ENCODE results near the gene FOXL2NB.

Gene FOXL2NB

GRCh38 chr3:138938877-138939560 lies 8.0 kb upstream of the FOXL2NB start:
- no peak overlapping the region for H3K9ac ChIP-seq (ENCODE audit: low read length in 5 of 5)
- no peak overlapping the region for H3K4me3 ChIP-seq (ENCODE audit: low read depth in 1 of 5, low read length in 5 of 5)
- H3K9me3 ChIP-seq (ENCODE audit: control insufficient read depth in 5 of 5, low read length in 5 of 5) = no peaks in the 10 kb centered on the region
- H3K4me1 ChIP-seq (ENCODE audit: control insufficient read depth in 5 of 5, insufficient read depth in 5 of 5, low read length in 5 of 5) = peaks cover 0 to 46% (median 42%) of the 10 kb centered on the region in 5 donors
- H3K27ac ChIP-seq (ENCODE audit: low read depth, low read length) = no peak overlapping the region
- peaks cover 65 to 82% (median 76%) of the 10 kb centered on the region in 5 donors for H3K27me3 ChIP-seq (ENCODE audit: control insufficient read depth in 5 of 5, insufficient read depth in 4 of 5, low read length in 5 of 5)
- H3K36me3 ChIP-seq (ENCODE audit: control insufficient read depth in 5 of 5, insufficient read depth in 5 of 5, low read length in 5 of 5) = no peaks in the 10 kb centered on the region

GRCh38 chr3:138939561-138940241 lies 7.3 kb upstream of the FOXL2NB start:
- no peak overlapping the region for H3K9ac ChIP-seq (ENCODE audit: low read length in 5 of 5)
- H3K4me1 ChIP-seq (ENCODE audit: control insufficient read depth in 5 of 5, insufficient read depth in 5 of 5, low read length in 5 of 5) = peaks cover 0 to 49% (median 45%) of the 10 kb centered on the region in 5 donors
- peaks cover 68 to 89% (median 81%) of the 10 kb centered on the region in 5 donors for H3K27me3 ChIP-seq (ENCODE audit: control insufficient read depth in 5 of 5, insufficient read depth in 4 of 5, low read length in 5 of 5)
- no peaks in the 10 kb centered on the region for H3K9me3 ChIP-seq (ENCODE audit: control insufficient read depth in 5 of 5, low read length in 5 of 5)
- H3K36me3 ChIP-seq (ENCODE audit: control insufficient read depth in 5 of 5, insufficient read depth in 5 of 5, low read length in 5 of 5) = no peaks in the 10 kb centered on the region
- no peak overlapping the region for H3K4me3 ChIP-seq (ENCODE audit: low read depth in 1 of 5, low read length in 5 of 5)
- no peak overlapping the region for H3K27ac ChIP-seq (ENCODE audit: low read depth, low read length)

DNA sequence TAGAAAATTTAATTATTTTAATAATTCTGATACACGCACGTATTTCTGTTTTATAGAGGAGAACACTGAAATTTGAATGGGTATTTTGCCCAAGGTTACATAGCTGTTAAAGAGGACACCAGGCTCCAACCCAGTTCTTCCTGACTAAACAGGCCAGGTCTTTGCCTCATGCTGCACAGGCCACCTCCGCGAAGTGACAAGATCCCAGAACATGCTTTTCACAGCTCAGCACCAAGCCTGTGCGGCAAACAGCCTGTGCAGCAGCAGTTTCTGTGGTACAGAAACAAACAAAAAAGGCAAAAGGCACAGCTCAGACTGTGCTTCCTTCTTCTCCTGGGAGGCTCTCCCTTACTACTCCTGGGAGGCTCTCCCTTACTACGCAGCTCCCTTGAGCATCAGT lies 6.6 kb upstream of the FOXL2NB start:
- no peak overlapping the region for H3K4me3 ChIP-seq (ENCODE audit: low read depth in 1 of 5, low read length in 5 of 5)
- H3K4me1 ChIP-seq (ENCODE audit: control insufficient read depth in 5 of 5, insufficient read depth in 5 of 5, low read length in 5 of 5) = peaks cover 0 to 57% (median 52%) of the 10 kb centered on the region in 5 donors
- no peak overlapping the region for H3K27ac ChIP-seq (ENCODE audit: low read depth, low read length)
- H3K27me3 ChIP-seq (ENCODE audit: control insufficient read depth in 5 of 5, insufficient read depth in 4 of 5, low read length in 5 of 5) = peaks cover 75 to 96% (median 88%) of the 10 kb centered on the region in 5 donors
- no peaks in the 10 kb centered on the region for H3K36me3 ChIP-seq (ENCODE audit: control insufficient read depth in 5 of 5, insufficient read depth in 5 of 5, low read length in 5 of 5)
- H3K9me3 ChIP-seq (ENCODE audit: control insufficient read depth in 5 of 5, low read length in 5 of 5) = no peaks in the 10 kb centered on the region
- H3K9ac ChIP-seq (ENCODE audit: low read length in 5 of 5) = no peak overlapping the region

DNA sequence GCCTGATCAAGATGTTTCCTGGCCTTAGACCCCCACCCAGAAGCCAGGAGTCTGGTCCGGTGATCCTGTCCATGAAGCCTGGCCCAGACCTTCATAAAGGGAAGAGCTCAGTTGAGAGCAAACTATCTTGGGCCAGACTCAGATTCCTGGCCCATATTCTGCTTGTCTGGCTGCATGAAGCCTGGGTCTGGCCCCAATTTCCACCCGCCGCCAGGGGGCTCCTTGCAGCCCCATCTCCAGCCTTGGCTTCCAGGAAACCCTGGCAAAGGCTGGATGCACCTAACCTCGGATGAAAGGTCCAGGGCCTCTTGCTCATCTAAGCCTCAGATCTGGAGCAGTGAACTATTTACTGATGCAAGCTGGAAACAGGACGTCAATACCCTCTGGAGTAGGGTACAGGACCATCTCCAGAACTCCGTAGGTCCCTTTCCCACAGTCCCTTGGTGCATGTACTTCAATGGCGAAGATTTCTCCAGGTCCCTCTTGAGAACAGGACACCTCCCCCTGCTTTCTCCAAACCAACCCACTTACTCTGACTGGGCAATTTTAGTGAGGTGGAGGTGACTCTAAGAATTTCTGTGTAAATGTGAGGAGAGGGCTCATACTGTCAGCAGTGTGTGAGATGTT lies 5.6 kb upstream of the FOXL2NB start:
- peaks cover 0 to 57% (median 53%) of the 10 kb centered on the region in 5 donors for H3K4me1 ChIP-seq (ENCODE audit: control insufficient read depth in 5 of 5, insufficient read depth in 5 of 5, low read length in 5 of 5)
- no peaks in the 10 kb centered on the region for H3K9me3 ChIP-seq (ENCODE audit: control insufficient read depth in 5 of 5, low read length in 5 of 5)
- peaks cover 81 to 97% (median 91%) of the 10 kb centered on the region in 5 donors for H3K27me3 ChIP-seq (ENCODE audit: control insufficient read depth in 5 of 5, insufficient read depth in 4 of 5, low read length in 5 of 5)
- H3K4me3 ChIP-seq (ENCODE audit: low read depth in 1 of 5, low read length in 5 of 5) = no peak overlapping the region
- H3K27ac ChIP-seq (ENCODE audit: low read depth, low read length) = no peak overlapping the region
- no peak overlapping the region for H3K9ac ChIP-seq (ENCODE audit: low read length in 5 of 5)
- H3K36me3 ChIP-seq (ENCODE audit: control insufficient read depth in 5 of 5, insufficient read depth in 5 of 5, low read length in 5 of 5) = no peaks in the 10 kb centered on the region

DNA sequence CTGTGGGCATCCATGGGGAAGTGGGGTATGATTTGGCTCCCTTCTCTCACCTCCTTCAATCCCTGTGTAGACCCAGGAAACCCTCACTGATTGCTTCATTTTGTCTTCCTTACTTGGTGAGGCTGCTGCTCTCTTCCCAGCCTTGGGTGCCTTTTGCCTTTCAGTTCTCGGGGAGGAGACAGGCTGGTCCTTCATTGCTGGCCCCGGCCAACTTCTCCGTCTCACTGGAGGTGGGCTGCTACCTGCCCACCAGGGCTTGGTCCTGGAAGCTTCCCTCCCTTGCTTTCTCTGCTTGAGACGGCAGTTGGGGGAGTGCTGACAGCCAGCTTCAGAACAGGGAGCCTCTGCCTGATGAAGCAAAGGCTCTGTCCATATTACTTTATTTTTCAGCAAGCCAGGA lies 4.7 kb upstream of the FOXL2NB start:
- Histone ChIP-seq H3K9me3 (ENCODE audit: control insufficient read depth in 5 of 5, low read length in 5 of 5) (no peaks in the 10 kb centered on the region), H3K4me1 (ENCODE audit: control insufficient read depth in 5 of 5, insufficient read depth in 5 of 5, low read length in 5 of 5) (peaks cover 0 to 57% (median 52%) of the 10 kb centered on the region in 5 donors)

DNA sequence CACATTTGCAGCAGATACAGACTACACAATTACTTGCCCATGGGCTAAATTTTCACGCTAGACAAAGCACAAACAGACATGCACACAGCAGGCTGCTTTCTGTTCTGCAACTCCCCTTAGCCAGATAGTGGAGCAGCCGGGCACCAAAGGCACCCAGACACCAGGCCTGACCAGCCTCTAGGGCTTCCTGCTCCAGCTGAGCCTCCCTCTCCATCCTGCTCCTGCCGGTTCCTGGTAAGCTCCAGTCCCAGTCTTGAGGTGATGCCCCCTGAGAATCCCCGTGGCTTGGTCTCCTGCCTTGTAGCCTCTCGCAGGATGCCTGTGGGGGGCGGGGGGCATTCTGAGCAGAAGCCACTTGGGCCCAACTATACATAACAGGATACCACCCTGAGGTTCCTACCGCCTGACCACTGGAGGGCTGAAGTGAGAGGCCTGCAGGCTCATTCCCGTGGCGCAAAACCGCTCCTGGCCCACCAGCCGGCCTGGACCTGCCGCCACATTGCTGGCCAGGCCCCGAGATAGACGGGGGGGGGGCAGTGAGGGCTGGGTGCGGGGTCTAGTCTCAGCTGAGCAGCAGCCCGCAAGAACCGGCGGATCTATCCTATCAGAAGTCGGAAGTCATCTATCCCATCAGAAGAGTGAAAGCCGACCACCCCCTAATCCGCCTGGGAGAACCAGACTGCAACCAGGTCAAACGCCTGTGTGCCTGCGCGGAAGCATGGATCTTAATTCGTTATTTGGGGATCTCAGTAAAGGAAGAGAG lies 4.0 kb upstream of the FOXL2NB start:
- Histone ChIP-seq H3K36me3 (ENCODE audit: control insufficient read depth in 5 of 5, insufficient read depth in 5 of 5, low read length in 5 of 5) (no peaks in the 10 kb centered on the region), H3K27ac (ENCODE audit: low read depth, low read length) (no peak overlapping the region), H3K4me3 (ENCODE audit: low read depth in 1 of 5, low read length in 5 of 5) (no peak overlapping the region), H3K27me3 (ENCODE audit: control insufficient read depth in 5 of 5, insufficient read depth in 4 of 5, low read length in 5 of 5) (peaks cover 81 to 97% (median 89%) of the 10 kb centered on the region in 5 donors), H3K9me3 (ENCODE audit: control insufficient read depth in 5 of 5, low read length in 5 of 5) (no peaks in the 10 kb centered on the region), H3K9ac (ENCODE audit: low read length in 5 of 5) (no peak overlapping the region), H3K4me1 (ENCODE audit: control insufficient read depth in 5 of 5, insufficient read depth in 5 of 5, low read length in 5 of 5) (peaks cover 0 to 53% (median 48%) of the 10 kb centered on the region in 5 donors)

More for the DNA sequence above, 4.7 kb upstream of the FOXL2NB start:
- H3K4me3 ChIP-seq (ENCODE audit: low read depth in 1 of 5, low read length in 5 of 5) = no peak overlapping the region
- H3K27me3 ChIP-seq (ENCODE audit: control insufficient read depth in 5 of 5, insufficient read depth in 4 of 5, low read length in 5 of 5) = peaks cover 83 to 97% (median 90%) of the 10 kb centered on the region in 5 donors
- H3K9ac ChIP-seq (ENCODE audit: low read length in 5 of 5) = no peak overlapping the region
- H3K36me3 ChIP-seq (ENCODE audit: control insufficient read depth in 5 of 5, insufficient read depth in 5 of 5, low read length in 5 of 5) = no peaks in the 10 kb centered on the region
- no peak overlapping the region for H3K27ac ChIP-seq (ENCODE audit: low read depth, low read length)

DNA sequence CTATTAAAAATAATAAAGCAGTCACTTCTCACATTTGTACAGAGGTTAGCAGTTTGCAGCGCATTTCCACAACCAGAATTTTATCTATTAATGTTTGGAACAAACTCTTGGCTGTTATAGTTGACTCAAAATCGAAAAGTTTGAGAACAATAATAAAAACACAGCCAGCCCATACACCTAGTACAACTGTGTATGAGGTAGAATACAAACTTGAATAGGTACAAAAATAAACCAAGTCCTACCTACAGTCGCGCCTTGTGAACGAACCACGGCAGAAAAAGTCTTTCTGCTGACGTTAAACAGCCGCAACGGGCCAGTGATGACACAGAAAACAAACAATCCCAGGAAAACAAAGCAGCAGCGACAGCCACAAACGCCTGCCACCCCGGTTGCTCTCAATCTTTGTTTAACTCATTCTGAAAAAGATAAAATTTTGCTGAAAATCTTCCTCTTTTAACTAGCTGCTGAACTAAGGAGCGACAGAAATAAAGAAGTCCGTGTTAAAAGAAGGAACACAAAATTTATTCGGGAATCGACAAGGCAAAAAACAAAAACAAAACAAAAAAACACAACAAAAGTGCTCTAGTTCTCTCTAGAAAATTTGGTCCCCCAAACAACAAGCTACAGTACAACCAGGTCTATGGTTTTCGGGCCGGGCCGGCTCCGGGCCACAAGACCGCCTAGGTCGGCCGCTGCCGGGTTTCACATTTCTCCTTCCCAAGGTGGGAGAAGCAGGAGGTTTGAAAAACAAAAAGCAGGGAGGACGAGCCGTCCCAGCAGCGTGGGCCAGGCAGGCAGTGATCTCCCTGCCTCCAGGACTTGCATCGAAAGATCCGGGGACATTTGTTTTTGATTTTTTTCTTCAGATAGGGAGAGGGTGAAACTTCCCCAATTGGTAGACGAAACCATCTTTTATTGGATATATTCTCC lies 3.0 kb upstream of the FOXL2NB start:
- H3K27me3 ChIP-seq (ENCODE audit: control insufficient read depth in 5 of 5, insufficient read depth in 4 of 5, low read length in 5 of 5) = peaks cover 81 to 97% (median 89%) of the 10 kb centered on the region in 5 donors
- H3K27ac ChIP-seq (ENCODE audit: low read depth, low read length) = no peak overlapping the region
- H3K36me3 ChIP-seq (ENCODE audit: control insufficient read depth in 5 of 5, insufficient read depth in 5 of 5, low read length in 5 of 5) = no peaks in the 10 kb centered on the region

DNA sequence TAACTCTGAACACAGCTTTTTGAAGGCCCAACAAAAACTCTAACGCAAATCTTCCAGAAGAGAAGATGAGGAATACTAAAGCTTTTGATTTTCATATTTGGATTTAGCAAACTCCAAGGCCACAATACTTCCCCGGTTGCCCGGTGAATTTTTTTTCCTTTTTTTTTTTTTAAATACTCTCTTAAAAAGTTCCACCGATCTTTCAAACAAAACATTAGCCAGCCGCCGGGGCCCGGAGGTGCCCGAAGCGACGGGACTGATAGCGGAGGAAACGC lies 2.4 kb upstream of the FOXL2NB start:
- Histone ChIP-seq H3K36me3 (ENCODE audit: control insufficient read depth in 5 of 5, insufficient read depth in 5 of 5, low read length in 5 of 5) (no peaks in the 10 kb centered on the region), H3K27me3 (ENCODE audit: control insufficient read depth in 5 of 5, insufficient read depth in 4 of 5, low read length in 5 of 5) (peaks cover 82 to 97% (median 89%) of the 10 kb centered on the region in 5 donors), H3K27ac (ENCODE audit: low read depth, low read length) (no peak overlapping the region), H3K4me3 (ENCODE audit: low read depth in 1 of 5, low read length in 5 of 5) (peak overlapping the region in 3 of 5 donors; percentile 25 to 64 (median 41)), H3K9ac (ENCODE audit: low read length in 5 of 5) (no peak overlapping the region), H3K9me3 (ENCODE audit: control insufficient read depth in 5 of 5, low read length in 5 of 5) (no peaks in the 10 kb centered on the region), H3K4me1 (ENCODE audit: control insufficient read depth in 5 of 5, insufficient read depth in 5 of 5, low read length in 5 of 5) (peaks cover 0 to 40% (median 36%) of the 10 kb centered on the region in 5 donors)

More for the DNA sequence above, 3.0 kb upstream of the FOXL2NB start:
- H3K9me3 ChIP-seq (ENCODE audit: control insufficient read depth in 5 of 5, low read length in 5 of 5) = no peaks in the 10 kb centered on the region
- peaks cover 0 to 43% (median 39%) of the 10 kb centered on the region in 5 donors for H3K4me1 ChIP-seq (ENCODE audit: control insufficient read depth in 5 of 5, insufficient read depth in 5 of 5, low read length in 5 of 5)
- no peak overlapping the region for H3K9ac ChIP-seq (ENCODE audit: low read length in 5 of 5)
- no peak overlapping the region for H3K4me3 ChIP-seq (ENCODE audit: low read depth in 1 of 5, low read length in 5 of 5)

All from subcutaneous abdominal adipose tissue (tissue), 5 donors.